Panc1 (cell line): ENCODE results near the gene ZNF653. TPM values are rescaled to one million over a fixed set of nuclear protein-coding genes. Genes with fewer than 3 reads are reported as not detected.

Experiments
- ATAC-seq: fragments of 200-7000 bp; cut with Tn5 transposase; 2 replicates; pipeline ENCODE4 v1.9.1; 2020; ENCODE audit warnings: mild to moderate bottlenecking, moderate library complexity
- BruUV-seq: library from RNA; stranded (reverse); fragments of 400-500 nt; replicated peaks from 2 replicates; lab custom pipeline; 2021; lab: Mats Ljungman, UMichigan
- CTCF ChIA-PET: fragments of 300-600 bp; sonication (Branson Sonifier 250); formaldehyde crosslinking; loops from one replicate; lab custom pipeline; 2022; ENCODE audit warnings: antibody characterized with exemption; lab: Charles Lee
- POLR2A ChIA-PET: fragments of 300-600 bp; sonication (Branson Sonifier 250); formaldehyde crosslinking; loops from one replicate; lab custom pipeline; 2022; ENCODE audit warnings: antibody characterized with exemption; lab: Charles Lee
- DNase-seq: peaks from one replicate; pipeline ENCODE4 v3.0.0-alpha.2; 2010; ENCODE audit warnings: low read depth, low spot score
- H3K27ac ChIP-seq: 2 replicates; pipeline ENCODE4 v1.5.1; 2011; ENCODE audit warnings: mild to moderate bottlenecking, low read length, inconsistent platforms
- H3K27me3 ChIP-seq: fragments of 200-500 bp; sonication (Bioruptor generic); 2 replicates; pipeline ENCODE4 v1.6.0; 2014; ENCODE audit warnings: low read length, inconsistent platforms; ENCODE audit not compliant: control insufficient read depth, insufficient read depth
- H3K36me3 ChIP-seq: fragments of 200-500 bp; sonication (Bioruptor generic); 2 replicates; pipeline ENCODE4 v1.5.1; 2014; ENCODE audit warnings: inconsistent platforms, mild to moderate bottlenecking, low read length, moderate library complexity; ENCODE audit not compliant: control insufficient read depth, insufficient read depth
- H3K4me1 ChIP-seq: 2 replicates; pipeline ENCODE4 v1.5.1; 2011; ENCODE audit warnings: inconsistent platforms, mild to moderate bottlenecking, low read length, moderate library complexity; ENCODE audit not compliant: control insufficient read depth, insufficient read depth
- H3K4me3 ChIP-seq, 2 experiments: 2 replicates each; pipeline ENCODE4 v1.5.1; 2011 to 2012; ENCODE audit warnings: low read depth in 2 of 2, low read length in 2 of 2, mild to moderate bottlenecking in 2 of 2, inconsistent platforms in 1 of 2, moderate library complexity in 1 of 2
- H3K9me3 ChIP-seq: fragments of 200-500 bp; sonication (Bioruptor generic); 2 replicates; pipeline ENCODE4 v1.5.1; 2014; ENCODE audit warnings: low read depth, mild to moderate bottlenecking, inconsistent platforms, low read length, moderate library complexity; ENCODE audit not compliant: control insufficient read depth, insufficient read depth
- CTCF ChIP-seq: fragments of 450-650 bp; IDR thresholded peaks from 2 replicates; pipeline ENCODE4 v1.5.1; 2017; ENCODE audit warnings: mild to moderate bottlenecking
- POLR2AphosphoS5 ChIP-seq: IDR thresholded peaks from 2 replicates; pipeline ENCODE4 v1.6.1; 2012; ENCODE audit warnings: mild to moderate bottlenecking, low read depth, low read length, moderate library complexity
- SIN3A ChIP-seq: IDR thresholded peaks from 2 replicates; pipeline ENCODE4 v1.6.1; 2012; ENCODE audit warnings: low read depth, mild to moderate bottlenecking, low read length, moderate library complexity, borderline replicate concordance; ENCODE audit not compliant: insufficient read depth
- TCF7L2 ChIP-seq: IDR thresholded peaks from 2 replicates; pipeline ENCODE4 v1.6.1; 2011; ENCODE audit warnings: mild to moderate bottlenecking, low read depth, low read length, inconsistent platforms
- in situ Hi-C: cut with HindIII; loops from 2 replicates; pipeline ENCODE4 v1.10.0; 2016; ENCODE audit warnings: low sequenced_read_pairs, low pct_unique_long_range_greater_than_20kb
- intact Hi-C: fragments of 100-400 bp; cut with micrococcal nuclease; formaldehyde crosslinking; loops from one replicate; pipeline ENCODE4 v1.10.0; 2022; ENCODE audit not compliant: unreplicated experiment
- total RNA-seq: library from RNA; stranded (reverse); gene quantifications from one replicate; pipeline ENCODE4 v1.2.1, GENCODE V29; 2021; ENCODE audit not compliant: unreplicated experiment
- TF ChIP-seq, protein P1 (sequence below), 2 experiments: IDR thresholded peaks; 2 replicates each; pipeline ENCODE4 v1.6.1; 2011 to 2012; ENCODE audit warnings: low read depth in 2 of 2, control low read depth in 1 of 2, low read length in 1 of 2, mild to moderate bottlenecking in 1 of 2, moderate library complexity in 1 of 2; ENCODE audit not compliant: insufficient read depth in 1 of 2

The ZNF653 gene
- total RNA-seq, 1 experiment from 2014 or later: 10.4 TPM

DNA sequence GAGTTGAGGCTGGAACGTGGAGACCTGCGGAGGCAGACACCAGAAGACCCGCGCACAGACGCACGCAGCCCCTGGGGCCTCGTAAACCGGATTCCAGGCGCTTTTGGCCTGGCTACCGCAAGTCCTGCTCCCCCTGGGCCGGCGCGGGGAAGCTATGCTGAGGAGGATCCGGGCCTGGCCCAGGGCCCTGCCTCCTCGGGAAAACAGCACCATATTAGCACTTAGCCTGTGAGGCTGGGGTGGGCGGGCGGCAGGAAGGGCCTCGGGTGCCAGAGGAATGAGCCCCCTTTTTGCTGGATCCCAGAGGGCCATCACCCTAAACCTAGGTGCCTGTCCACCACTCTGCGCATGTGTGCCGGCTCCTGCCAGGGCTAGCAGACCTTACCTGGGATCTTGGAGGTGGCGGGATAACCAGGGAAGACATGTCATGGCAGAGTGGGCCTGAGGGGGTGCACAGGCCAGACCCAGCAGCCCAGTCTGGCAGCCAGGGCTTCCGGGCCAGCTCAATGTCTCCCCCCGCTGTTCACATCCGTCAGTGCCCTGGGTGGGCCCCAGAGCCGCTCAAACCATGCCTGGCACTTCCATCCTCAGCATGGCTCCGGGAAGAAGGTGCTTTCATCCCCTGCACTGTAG lies 46.1 kb upstream of the ZNF653 start:
- BruUV-seq: no TSS peak
- no peaks in the 10 kb centered on the region for H3K4me1 ChIP-seq
- no peaks in the 10 kb centered on the region for H3K36me3 ChIP-seq
- TF ChIP-seq TCF7L2 (no peak), SIN3A (no peak), CTCF (no peak; the same call in 1 of the 2 replicates)
- TF ChIP-seq, protein P1, sequence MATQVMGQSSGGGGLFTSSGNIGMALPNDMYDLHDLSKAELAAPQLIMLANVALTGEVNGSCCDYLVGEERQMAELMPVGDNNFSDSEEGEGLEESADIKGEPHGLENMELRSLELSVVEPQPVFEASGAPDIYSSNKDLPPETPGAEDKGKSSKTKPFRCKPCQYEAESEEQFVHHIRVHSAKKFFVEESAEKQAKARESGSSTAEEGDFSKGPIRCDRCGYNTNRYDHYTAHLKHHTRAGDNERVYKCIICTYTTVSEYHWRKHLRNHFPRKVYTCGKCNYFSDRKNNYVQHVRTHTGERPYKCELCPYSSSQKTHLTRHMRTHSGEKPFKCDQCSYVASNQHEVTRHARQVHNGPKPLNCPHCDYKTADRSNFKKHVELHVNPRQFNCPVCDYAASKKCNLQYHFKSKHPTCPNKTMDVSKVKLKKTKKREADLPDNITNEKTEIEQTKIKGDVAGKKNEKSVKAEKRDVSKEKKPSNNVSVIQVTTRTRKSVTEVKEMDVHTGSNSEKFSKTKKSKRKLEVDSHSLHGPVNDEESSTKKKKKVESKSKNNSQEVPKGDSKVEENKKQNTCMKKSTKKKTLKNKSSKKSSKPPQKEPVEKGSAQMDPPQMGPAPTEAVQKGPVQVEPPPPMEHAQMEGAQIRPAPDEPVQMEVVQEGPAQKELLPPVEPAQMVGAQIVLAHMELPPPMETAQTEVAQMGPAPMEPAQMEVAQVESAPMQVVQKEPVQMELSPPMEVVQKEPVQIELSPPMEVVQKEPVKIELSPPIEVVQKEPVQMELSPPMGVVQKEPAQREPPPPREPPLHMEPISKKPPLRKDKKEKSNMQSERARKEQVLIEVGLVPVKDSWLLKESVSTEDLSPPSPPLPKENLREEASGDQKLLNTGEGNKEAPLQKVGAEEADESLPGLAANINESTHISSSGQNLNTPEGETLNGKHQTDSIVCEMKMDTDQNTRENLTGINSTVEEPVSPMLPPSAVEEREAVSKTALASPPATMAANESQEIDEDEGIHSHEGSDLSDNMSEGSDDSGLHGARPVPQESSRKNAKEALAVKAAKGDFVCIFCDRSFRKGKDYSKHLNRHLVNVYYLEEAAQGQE (IDR thresholded peaks at IDR 0.05; ENCODE audit: insufficient read depth in 1 of 2, low read depth in 2 of 2, low read length in 1 of 2): no peak
- ChIA-PET CTCF (interaction anchor here (1.2 kb wide), 1 partner anchor 39 kb away, joined by 3 read pairs; no protein-coding TSS in a partner anchor), POLR2A (interaction anchor here (0.5 kb wide), 1 partner anchor 13 kb away, joined by 13 read pairs; the partner anchor contains the start of gene CNN1)
- no peaks in the 10 kb centered on the region for H3K9me3 ChIP-seq
- DNase-seq (no peak), ATAC-seq (peak; percentile 76)
- no peaks in the 10 kb centered on the region for H3K27me3 ChIP-seq
- no peak overlapping the region for H3K27ac ChIP-seq
- intact Hi-C loops (no loop called here), in situ Hi-C loops (loop anchor here (25.0 kb wide), 1 partner anchor 239 kb away; no protein-coding TSS in a partner anchor)
- no peak overlapping the region for H3K4me3 ChIP-seq

DNA sequence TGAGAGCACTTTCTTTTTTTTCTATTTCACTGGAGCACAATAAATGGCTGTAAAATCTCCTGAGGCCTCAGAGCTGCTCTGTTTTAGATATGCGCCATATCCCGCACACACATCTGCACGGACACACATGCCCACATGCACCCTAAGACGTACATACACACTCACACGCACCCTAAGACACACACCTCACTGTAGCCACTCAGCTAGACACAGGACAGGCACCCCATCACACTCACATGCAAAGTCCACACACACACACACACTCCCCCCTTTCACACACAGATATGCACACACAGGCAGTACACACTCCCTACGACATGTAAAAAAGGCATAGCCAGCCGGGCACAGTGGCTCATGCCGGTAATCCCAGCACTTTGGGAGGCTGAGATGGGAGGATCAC lies 44.6 kb upstream of the ZNF653 start:
- POLR2A ChIA-PET: no interaction called here
- no TSS peak for BruUV-seq
- Histone ChIP-seq H3K4me3 (no peak overlapping the region), H3K9me3 (no peaks in the 10 kb centered on the region), H3K27me3 (no peaks in the 10 kb centered on the region), H3K27ac (no peak overlapping the region), H3K36me3 (no peaks in the 10 kb centered on the region), H3K4me1 (no peaks in the 10 kb centered on the region)
- intact Hi-C loops (no loop called here), in situ Hi-C loops (loop anchor here (25.0 kb wide), 1 partner anchor 238 kb away; no protein-coding TSS in a partner anchor)
- no peak for DNase-seq
- no peak for TF ChIP-seq TCF7L2
- TF ChIP-seq, protein P1 (IDR thresholded peaks at IDR 0.05; ENCODE audit: insufficient read depth in 1 of 2, low read depth in 2 of 2, low read length in 1 of 2): no peak
- no peak for TF ChIP-seq POLR2AphosphoS5
- TF ChIP-seq CTCF: no peak
- TF ChIP-seq SIN3A: no peak
- no peak for ATAC-seq
- CTCF ChIA-PET: interaction anchor here (1.4 kb wide), 1 partner anchor 14 kb away, joined by 6 read pairs; no protein-coding TSS in a partner anchor
